Thoracic aorta (tissue), 2 donors: ENCODE measurements around the gene CAPN10. TPM values are rescaled to one million over a fixed set of nuclear protein-coding genes. Genes with fewer than 3 reads are reported as not detected.

Experiments
- ATAC-seq: fragments of 150-250 bp; one replicate; pipeline ENCODE4 v1.8.0; 2017; ENCODE audit warnings: low read depth; ENCODE audit not compliant: insufficient number of reproducible peaks, low FRiP score
- DNase-seq: peaks from one replicate; pipeline ENCODE4 v3.0.0-alpha.2; 2020; ENCODE audit warnings: low spot score
- H3K27ac ChIP-seq, 2 donors: fragments of 200-600 bp; sonication (generic); 1 replicate in 1 of 2; 2 replicates in 1 of 2; pipeline ENCODE4 v1.5.1; 2016; ENCODE audit warnings: mild to moderate bottlenecking in 2 of 2, moderate library complexity in 2 of 2
- H3K27me3 ChIP-seq: fragments of 200-600 bp; sonication (generic); replicated peaks from 2 replicates; pipeline ENCODE4 v1.6.0; 2016; ENCODE audit warnings: mild to moderate bottlenecking; ENCODE audit not compliant: insufficient read depth
- H3K36me3 ChIP-seq: fragments of 200-600 bp; sonication (generic); one replicate; pipeline ENCODE4 v1.5.1; 2016
- H3K4me1 ChIP-seq, 2 donors: fragments of 200-600 bp; sonication (generic); 1 replicate in 1 of 2; 2 replicates in 1 of 2; pipeline versions ENCODE4 v1.5.1 to v1.6.0; 2016; ENCODE audit warnings: low read depth in 2 of 2, mild to moderate bottlenecking in 1 of 2; ENCODE audit not compliant: control insufficient read depth in 1 of 2
- H3K4me3 ChIP-seq: fragments of 200-600 bp; sonication (generic); 2 replicates; pipeline ENCODE4 v1.5.1; 2016; ENCODE audit warnings: mild to moderate bottlenecking
- H3K9me3 ChIP-seq: fragments of 200-600 bp; sonication (generic); 2 replicates; pipeline ENCODE4 v1.5.1; 2016
- CTCF ChIP-seq: fragments of 200-600 bp; sonication (generic); IDR thresholded peaks from one replicate; pipeline ENCODE4 v1.5.1; 2019; ENCODE audit warnings: antibody characterized with exemption
- total RNA-seq, 2 donors: library from RNA; depleted of rRNA; stranded (reverse); fragments of >200 nt; gene quantifications; one replicate each; pipeline versions ENCODE4 v1.1.0 to v1.2.3, GENCODE V29; 2016

Gene CAPN10
- total RNA-seq, 2 donors from 2014 or later = 33.3 to 38.2 TPM

DNA sequence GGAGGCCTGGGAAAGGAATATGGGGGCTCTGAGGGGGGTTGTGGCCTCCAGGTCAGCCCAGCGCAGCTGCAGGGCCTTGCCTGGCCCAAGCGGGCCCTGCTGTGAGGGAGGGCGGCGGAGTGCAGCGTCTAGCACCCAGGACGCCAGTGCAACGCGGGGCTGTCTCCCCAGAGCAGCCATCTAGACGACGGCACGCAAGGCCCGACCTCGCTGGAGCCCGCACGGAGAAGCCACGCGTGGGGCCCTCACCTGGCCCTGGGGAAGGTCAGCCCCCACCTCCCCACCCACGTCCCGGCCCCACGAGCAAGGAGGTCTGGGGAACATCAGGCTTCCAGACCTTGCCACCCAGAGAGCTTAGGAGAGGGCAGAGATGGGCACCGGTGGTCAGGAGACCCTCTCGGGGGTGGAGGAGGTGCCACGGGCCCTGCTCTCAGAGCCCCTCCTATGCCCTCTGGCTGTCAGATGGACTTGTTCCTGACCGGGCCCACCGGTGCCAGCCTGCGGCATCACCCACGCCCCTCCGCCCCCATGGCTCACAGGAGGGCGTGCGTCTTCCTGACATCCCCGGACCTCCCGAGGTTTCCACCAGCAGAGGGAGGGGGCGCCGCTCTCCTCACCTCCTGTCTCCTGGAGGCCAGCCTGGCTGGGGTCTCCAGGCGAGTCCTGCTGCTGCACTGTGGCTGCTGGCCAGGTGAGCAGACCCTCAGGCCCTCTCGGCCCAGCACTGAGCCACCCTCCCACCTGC is 55.7 kb downstream of the CAPN10 start:
- no peak overlapping the region for H3K4me3 ChIP-seq
- TF ChIP-seq CTCF = no peak
- no peak for ATAC-seq
- H3K27me3 ChIP-seq = no peaks in the 10 kb centered on the region
- DNase-seq = no peak
- no peak overlapping the region for H3K27ac ChIP-seq
- no peaks in the 10 kb centered on the region for H3K9me3 ChIP-seq
- no peaks in the 10 kb centered on the region for H3K4me1 ChIP-seq
- no peaks in the 10 kb centered on the region for H3K36me3 ChIP-seq

GRCh38 chr2:240642806-240643092 is 56.2 kb downstream of the CAPN10 start:
- no peaks in the 10 kb centered on the region for H3K4me1 ChIP-seq
- DNase-seq (no peak), ATAC-seq (no peak)
- no peak for TF ChIP-seq CTCF
- H3K27me3 ChIP-seq = no peaks in the 10 kb centered on the region
- H3K9me3 ChIP-seq = no peaks in the 10 kb centered on the region
- no peak overlapping the region for H3K27ac ChIP-seq
- H3K4me3 ChIP-seq = no peak overlapping the region
- no peaks in the 10 kb centered on the region for H3K36me3 ChIP-seq

DNA sequence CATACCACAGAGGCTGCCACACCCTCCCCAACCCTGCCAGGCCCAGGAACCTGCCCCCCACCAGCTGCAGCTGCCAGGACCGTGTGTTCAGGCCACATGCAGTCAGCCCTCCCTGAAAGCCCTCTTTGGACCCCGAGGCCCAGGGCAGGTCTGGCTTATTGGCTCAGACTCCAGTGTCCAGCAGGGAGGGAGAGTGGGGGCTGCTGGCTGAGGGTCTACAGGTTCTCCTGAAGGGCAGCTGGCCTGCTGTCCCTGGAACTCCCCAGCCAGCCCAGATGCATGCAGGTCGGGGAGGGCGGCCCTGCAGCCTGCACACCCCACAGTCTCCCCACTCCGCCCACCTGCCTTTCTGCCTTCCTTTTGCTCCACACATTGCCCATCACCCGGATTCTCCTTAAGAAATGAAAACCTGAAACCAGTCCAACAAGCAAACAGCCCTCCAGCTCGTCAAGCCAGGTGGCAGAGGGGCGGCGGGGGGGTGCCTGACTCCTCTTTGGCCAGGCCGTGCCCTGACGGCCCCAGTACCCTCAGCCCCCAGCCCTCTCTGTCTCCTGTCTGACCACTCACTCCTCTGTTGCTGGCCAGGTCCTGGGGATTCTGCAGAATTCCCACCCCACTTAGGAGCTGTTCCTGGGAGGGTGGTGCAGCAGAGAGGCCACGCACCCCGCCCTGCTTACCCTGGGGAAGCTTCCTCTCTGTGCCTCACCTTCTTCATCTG is 56.7 kb downstream of the CAPN10 start:
- Histone ChIP-seq H3K9me3 (no peaks in the 10 kb centered on the region), H3K4me1 (no peaks in the 10 kb centered on the region), H3K4me3 (no peak overlapping the region), H3K27me3 (no peaks in the 10 kb centered on the region), H3K36me3 (no peaks in the 10 kb centered on the region), H3K27ac (no peak overlapping the region)
- TF ChIP-seq CTCF = no peak
- ATAC-seq (no peak), DNase-seq (no peak)

GRCh38 chr2:240643811-240644150 is 57.2 kb downstream of the CAPN10 start:
- Histone ChIP-seq H3K36me3 (no peaks in the 10 kb centered on the region), H3K27ac (no peak overlapping the region), H3K4me1 (no peaks in the 10 kb centered on the region), H3K27me3 (no peaks in the 10 kb centered on the region), H3K4me3 (no peak overlapping the region), H3K9me3 (no peaks in the 10 kb centered on the region)
- TF ChIP-seq CTCF = no peak
- no peak for DNase-seq
- ATAC-seq = no peak

DNA sequence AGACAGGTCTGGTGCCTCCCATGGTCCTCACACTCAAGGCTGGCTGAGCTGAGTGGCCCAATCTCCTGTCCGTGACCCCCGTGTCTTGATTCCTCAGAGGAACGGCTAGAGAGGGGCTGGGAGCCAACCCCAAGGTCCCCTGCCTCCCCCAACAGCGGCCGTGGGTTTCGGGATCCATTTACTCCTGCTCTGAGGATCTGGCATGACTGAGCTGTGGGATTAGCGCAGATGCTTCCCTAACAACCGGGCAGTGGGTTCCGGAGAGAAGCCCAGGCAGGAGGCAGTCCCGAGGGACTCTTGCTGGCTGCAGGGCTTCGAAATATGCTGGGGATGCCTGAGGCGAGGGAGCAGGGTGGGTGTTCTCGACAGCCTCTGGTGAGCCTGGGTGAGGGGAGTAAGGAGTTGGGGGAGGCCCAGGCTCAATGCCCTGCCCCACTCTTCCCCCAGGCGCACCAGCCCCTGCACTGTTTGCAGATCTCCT is 57.7 kb downstream of the CAPN10 start:
- H3K27me3 ChIP-seq = no peaks in the 10 kb centered on the region
- no peaks in the 10 kb centered on the region for H3K9me3 ChIP-seq
- no peaks in the 10 kb centered on the region for H3K36me3 ChIP-seq
- no peaks in the 10 kb centered on the region for H3K4me1 ChIP-seq
- H3K4me3 ChIP-seq = no peak overlapping the region
- H3K27ac ChIP-seq = no peak overlapping the region
- DNase-seq (no peak), ATAC-seq (no peak)
- no peak for TF ChIP-seq CTCF
